ENCODE data around the gene OTOG. TPM values are rescaled to one million over a fixed set of nuclear protein-coding genes. Genes with fewer than 3 reads are reported as not detected.

The OTOG gene
- total RNA-seq, 1 donor from 2014 or later, result not detected

- no peak overlapping the region for H3K4me3 Mint-ChIP-seq (ENCODE audit: low read depth)
- H3K27ac Mint-ChIP-seq, result no peak overlapping the region
- H3K4me1 Mint-ChIP-seq (ENCODE audit: low read depth), result no peaks in the 10 kb centered on the region
- intact Hi-C loops (cut with micrococcal nuclease), result no loop called here
- no peak for DNase-seq (ENCODE audit: low spot score)
- H3K27me3 Mint-ChIP-seq (ENCODE audit: low read depth), result peaks cover 34% of the 10 kb centered on the region
- no peaks in the 10 kb centered on the region for H3K9me3 Mint-ChIP-seq
- no peaks in the 10 kb centered on the region for H3K36me3 Mint-ChIP-seq (ENCODE audit: low read depth)
These were observed 36.4 kb upstream of the OTOG start for GRCh38 chr11:17510507-17511206.

- Mint-ChIP-seq H3K4me3 (ENCODE audit: low read depth) (no peak overlapping the region), H3K9me3 (no peaks in the 10 kb centered on the region), H3K4me1 (ENCODE audit: low read depth) (no peaks in the 10 kb centered on the region), H3K27me3 (ENCODE audit: low read depth) (peaks cover 38% of the 10 kb centered on the region), H3K36me3 (ENCODE audit: low read depth) (no peaks in the 10 kb centered on the region), H3K27ac (no peak overlapping the region)
- intact Hi-C loops (cut with micrococcal nuclease), result no loop called here
- no peak for DNase-seq (ENCODE audit: low spot score)
These were observed 35.5 kb upstream of the OTOG start for GRCh38 chr11:17511571-17511970.

GRCh38 chr11:17512101-17512500 lies 35.0 kb upstream of the OTOG start:
- DNase-seq (ENCODE audit: low spot score), result no peak
- no peak overlapping the region for H3K27ac Mint-ChIP-seq
- peaks cover 36% of the 10 kb centered on the region for H3K27me3 Mint-ChIP-seq (ENCODE audit: low read depth)
- H3K4me1 Mint-ChIP-seq (ENCODE audit: low read depth), result no peaks in the 10 kb centered on the region
- no peak overlapping the region for H3K4me3 Mint-ChIP-seq (ENCODE audit: low read depth)
- H3K36me3 Mint-ChIP-seq (ENCODE audit: low read depth), result no peaks in the 10 kb centered on the region
- H3K9me3 Mint-ChIP-seq, result no peaks in the 10 kb centered on the region
- intact Hi-C loops (cut with micrococcal nuclease), result no loop called here

- Mint-ChIP-seq H3K27me3 (ENCODE audit: low read depth) (peaks cover 34% of the 10 kb centered on the region), H3K27ac (no peak overlapping the region), H3K9me3 (no peaks in the 10 kb centered on the region), H3K36me3 (ENCODE audit: low read depth) (no peaks in the 10 kb centered on the region), H3K4me3 (ENCODE audit: low read depth) (no peak overlapping the region), H3K4me1 (ENCODE audit: low read depth) (no peaks in the 10 kb centered on the region)
- DNase-seq (ENCODE audit: low spot score), result no peak
- intact Hi-C loops (cut with micrococcal nuclease), result no loop called here
These were observed 33.2 kb upstream of the OTOG start for GRCh38 chr11:17513853-17514252.

GRCh38 chr11:17514476-17514875 lies 32.6 kb upstream of the OTOG start:
- Mint-ChIP-seq H3K4me1 (ENCODE audit: low read depth) (no peaks in the 10 kb centered on the region), H3K36me3 (ENCODE audit: low read depth) (no peaks in the 10 kb centered on the region), H3K9me3 (no peaks in the 10 kb centered on the region), H3K27ac (no peak overlapping the region), H3K27me3 (ENCODE audit: low read depth) (peaks cover 30% of the 10 kb centered on the region), H3K4me3 (ENCODE audit: low read depth) (no peak overlapping the region)
- DNase-seq (ENCODE audit: low spot score), result no peak
- intact Hi-C loops (cut with micrococcal nuclease), result no loop called here

- Mint-ChIP-seq H3K27ac (no peak overlapping the region), H3K36me3 (ENCODE audit: low read depth) (no peaks in the 10 kb centered on the region), H3K4me3 (ENCODE audit: low read depth) (no peak overlapping the region), H3K9me3 (no peaks in the 10 kb centered on the region), H3K27me3 (ENCODE audit: low read depth) (peaks cover 27% of the 10 kb centered on the region), H3K4me1 (ENCODE audit: low read depth) (no peaks in the 10 kb centered on the region)
- intact Hi-C loops (cut with micrococcal nuclease), result no loop called here
- no peak for DNase-seq (ENCODE audit: low spot score)
These were observed 31.4 kb upstream of the OTOG start for GRCh38 chr11:17515443-17516176.

- Mint-ChIP-seq H3K27ac (no peak overlapping the region), H3K4me3 (ENCODE audit: low read depth) (no peak overlapping the region), H3K9me3 (no peaks in the 10 kb centered on the region), H3K27me3 (ENCODE audit: low read depth) (peaks cover 27% of the 10 kb centered on the region), H3K36me3 (ENCODE audit: low read depth) (no peaks in the 10 kb centered on the region), H3K4me1 (ENCODE audit: low read depth) (no peaks in the 10 kb centered on the region)
- no peak for DNase-seq (ENCODE audit: low spot score)
- intact Hi-C loops (cut with micrococcal nuclease), result no loop called here
These were observed 30.4 kb upstream of the OTOG start for GRCh38 chr11:17516551-17517150.

- Mint-ChIP-seq H3K4me1 (ENCODE audit: low read depth) (no peaks in the 10 kb centered on the region), H3K27ac (no peak overlapping the region), H3K27me3 (ENCODE audit: low read depth) (peaks cover 24% of the 10 kb centered on the region), H3K9me3 (no peaks in the 10 kb centered on the region), H3K36me3 (ENCODE audit: low read depth) (no peaks in the 10 kb centered on the region), H3K4me3 (ENCODE audit: low read depth) (no peak overlapping the region)
- DNase-seq (ENCODE audit: low spot score), result no peak
- intact Hi-C loops (cut with micrococcal nuclease), result no loop called here
These were observed 29.9 kb upstream of the OTOG start for GRCh38 chr11:17517186-17517585.

- H3K27me3 Mint-ChIP-seq (ENCODE audit: low read depth), result peaks cover 17% of the 10 kb centered on the region
- no peaks in the 10 kb centered on the region for H3K36me3 Mint-ChIP-seq (ENCODE audit: low read depth)
- H3K4me1 Mint-ChIP-seq (ENCODE audit: low read depth), result no peaks in the 10 kb centered on the region
- no peak overlapping the region for H3K4me3 Mint-ChIP-seq (ENCODE audit: low read depth)
- H3K27ac Mint-ChIP-seq, result no peak overlapping the region
- no peak for DNase-seq (ENCODE audit: low spot score)
- no peaks in the 10 kb centered on the region for H3K9me3 Mint-ChIP-seq
- intact Hi-C loops (cut with micrococcal nuclease), result no loop called here
These were observed 28.7 kb upstream of the OTOG start for GRCh38 chr11:17518366-17518765.

- H3K36me3 Mint-ChIP-seq (ENCODE audit: low read depth), result no peaks in the 10 kb centered on the region
- H3K4me3 Mint-ChIP-seq (ENCODE audit: low read depth), result no peak overlapping the region
- no peaks in the 10 kb centered on the region for H3K4me1 Mint-ChIP-seq (ENCODE audit: low read depth)
These were observed 27.8 kb upstream of the OTOG start for GRCh38 chr11:17519061-17519885.

GRCh38 chr11:17521106-17521900 lies 25.8 kb upstream of the OTOG start:
- no peaks in the 10 kb centered on the region for H3K36me3 Mint-ChIP-seq (ENCODE audit: low read depth)
- no peak overlapping the region for H3K27ac Mint-ChIP-seq
- no peaks in the 10 kb centered on the region for H3K9me3 Mint-ChIP-seq
- H3K4me1 Mint-ChIP-seq (ENCODE audit: low read depth), result no peaks in the 10 kb centered on the region
- DNase-seq (ENCODE audit: low spot score), result no peak
- intact Hi-C loops (cut with micrococcal nuclease), result no loop called here
- peaks cover 3% of the 10 kb centered on the region for H3K27me3 Mint-ChIP-seq (ENCODE audit: low read depth)
- no peak overlapping the region for H3K4me3 Mint-ChIP-seq (ENCODE audit: low read depth)

More at GRCh38 chr11:17519061-17519885, 27.8 kb upstream of the OTOG start:
- H3K27ac Mint-ChIP-seq, result no peak overlapping the region
- no peaks in the 10 kb centered on the region for H3K9me3 Mint-ChIP-seq
- no peak for DNase-seq (ENCODE audit: low spot score)
- H3K27me3 Mint-ChIP-seq (ENCODE audit: low read depth), result peaks cover 15% of the 10 kb centered on the region
- intact Hi-C loops (cut with micrococcal nuclease), result no loop called here

GRCh38 chr11:17522655-17523054 lies 24.4 kb upstream of the OTOG start:
- Mint-ChIP-seq H3K4me3 (ENCODE audit: low read depth) (no peak overlapping the region), H3K36me3 (ENCODE audit: low read depth) (no peaks in the 10 kb centered on the region), H3K27ac (no peak overlapping the region), H3K4me1 (ENCODE audit: low read depth) (no peaks in the 10 kb centered on the region), H3K9me3 (no peaks in the 10 kb centered on the region), H3K27me3 (ENCODE audit: low read depth) (peaks cover 1% of the 10 kb centered on the region)
- intact Hi-C loops (cut with micrococcal nuclease), result no loop called here
- DNase-seq (ENCODE audit: low spot score), result no peak
